Left lung (tissue), 10 donors: Measurements from ENCODE around the gene CAND2. TPM values are rescaled to one million over a fixed set of nuclear protein-coding genes. Genes with fewer than 3 reads are reported as not detected.

Experiments
- ATAC-seq: fragments of 200-7000 bp; cut with Tn5 transposase; one replicate; pipeline ENCODE4 v1.9.1; 2020; ENCODE audit warnings: moderate library complexity
- DNase-seq, 4 donors: peaks; one replicate each; pipeline ENCODE4 v3.0.0-alpha.2; 2013 to 2020
- H3K27ac ChIP-seq, 2 donors: fragments of 200-600 bp; sonication (generic) in 1 of 2; one replicate each; pipeline versions ENCODE4 v1.5.0 to v1.8.0; 2020 to 2021
- H3K27me3 ChIP-seq, 2 donors: fragments of 200-600 bp; sonication (generic) in 1 of 2; one replicate each; pipeline versions ENCODE4 v1.5.0 to v1.8.0; 2020 to 2021
- H3K36me3 ChIP-seq, 2 donors: fragments of 200-600 bp; sonication (generic) in 1 of 2; one replicate each; pipeline versions ENCODE4 v1.5.0 to v1.8.0; 2020 to 2021
- H3K4me1 ChIP-seq, 2 donors: fragments of 200-600 bp; one replicate each; pipeline ENCODE4 v1.8.0; 2021
- H3K4me3 ChIP-seq, 2 donors: fragments of 200-600 bp; sonication (generic) in 1 of 2; one replicate each; pipeline versions ENCODE4 v1.5.0 to v1.8.0; 2020 to 2021; ENCODE audit warnings: mild to moderate bottlenecking in 1 of 2
- H3K9me3 ChIP-seq, 2 donors: fragments of 200-600 bp; sonication (generic) in 1 of 2; one replicate each; pipeline versions ENCODE4 v1.5.0 to v1.8.0; 2020 to 2021
- CTCF ChIP-seq, 2 donors: fragments of 200-600 bp; sonication (generic) in 1 of 2; IDR thresholded peaks; one replicate each; pipeline versions ENCODE4 v1.5.0 to v1.8.0; 2021; ENCODE audit warnings: antibody characterized with exemption in 2 of 2
- intact Hi-C, 2 donors: fragments of 100-400 bp; cut with DNase I; formaldehyde crosslinking; loops; one replicate each; pipeline versions ENCODE4 v1.11.2 to v1.14.2; 2022
- polyA plus RNA-seq, 6 donors: library from polyadenylated mRNA; unstranded; fragments of 120-200 nt; gene quantifications; one replicate each; pipeline ENCODE4 v1.2.1, GENCODE V29; 2013; ENCODE audit not compliant: insufficient read length in 6 of 6
- total RNA-seq, 2 donors: library from RNA; stranded (reverse); fragmentation: NEBNext Ultra II Directional; extraction: Animal tissue kit (Norgen Biotek cat#: 25700); gene quantifications; one replicate each; pipeline ENCODE4 v1.2.1, GENCODE V29; 2021
- donor health status: DM: no; HTN: yes; CAD: no.
- donor health status: DM: no; HTN: no; CAD: no.

The CAND2 gene
- total and polyA plus RNA-seq, 8 donors: 3.7 to 8.8 (median 6.8) TPM

GRCh38 chr3:12797124-12797891, 828 bp downstream of the CAND2 start:
- H3K4me3 ChIP-seq: peak overlapping the region in 1 of 2 donors; percentile 49
- no peaks in the 10 kb centered on the region for H3K36me3 ChIP-seq
- no peak for ATAC-seq
- H3K27me3 ChIP-seq: peaks cover 0 to 28% of the 10 kb centered on the region in 2 donors
- no peaks in the 10 kb centered on the region for H3K9me3 ChIP-seq
- no peak overlapping the region for H3K27ac ChIP-seq
- no peak for TF ChIP-seq CTCF (IDR thresholded peaks at IDR 0.05)
- intact Hi-C loops: no loop called here
- H3K4me1 ChIP-seq: peaks cover 0 to 4% of the 10 kb centered on the region in 2 donors
- DNase-seq: no peak

GRCh38 chr3:12797892-12798558, 1.5 kb downstream of the CAND2 start:
- TF ChIP-seq CTCF (IDR thresholded peaks at IDR 0.05): no peak
- ATAC-seq (no peak), DNase-seq (no peak)
- no peaks in the 10 kb centered on the region for H3K36me3 ChIP-seq
- no peaks in the 10 kb centered on the region for H3K9me3 ChIP-seq
- peaks cover 0 to 28% of the 10 kb centered on the region in 2 donors for H3K27me3 ChIP-seq
- peaks cover 0 to 4% of the 10 kb centered on the region in 2 donors for H3K4me1 ChIP-seq
- no peak overlapping the region for H3K4me3 ChIP-seq
- no peak overlapping the region for H3K27ac ChIP-seq
- intact Hi-C loops: no loop called here

- peaks cover 0 to 4% of the 10 kb centered on the region in 2 donors for H3K4me1 ChIP-seq
- no peak for TF ChIP-seq CTCF (IDR thresholded peaks at IDR 0.05)
- no peaks in the 10 kb centered on the region for H3K9me3 ChIP-seq
- no peak overlapping the region for H3K27ac ChIP-seq
- H3K27me3 ChIP-seq: peaks cover 0 to 28% of the 10 kb centered on the region in 2 donors
- intact Hi-C loops: no loop called here
- H3K4me3 ChIP-seq: no peak overlapping the region
- no peak for ATAC-seq
- DNase-seq: no peak
- H3K36me3 ChIP-seq: no peaks in the 10 kb centered on the region
Measured at GRCh38 chr3:12798559-12799179, 2.2 kb downstream of the CAND2 start.

- Histone ChIP-seq H3K36me3 (no peaks in the 10 kb centered on the region), H3K9me3 (no peaks in the 10 kb centered on the region), H3K4me3 (no peak overlapping the region), H3K4me1 (peaks cover 0 to 4% of the 10 kb centered on the region in 2 donors), H3K27me3 (peaks cover 0 to 28% of the 10 kb centered on the region in 2 donors), H3K27ac (no peak overlapping the region)
- ATAC-seq (no peak), DNase-seq (no peak)
- intact Hi-C loops: no loop called here
- no peak for TF ChIP-seq CTCF (IDR thresholded peaks at IDR 0.05)
Measured at GRCh38 chr3:12799525-12800440, 3.3 kb downstream of the CAND2 start.
